A204.1 (cell line): Measurements from ENCODE around the gene RBFOX1.
"Not testable (repeated sequence)": the region's sequence is repeated elsewhere in the genome, so short reads cannot be mapped to it uniquely, and the experiment has no call there.

ENCODE experiments used
- FAIRE-seq: peaks from 2 replicates; lab custom pipeline; 2012; peaks lifted over from hg19 to GRCh38; lab: Jason Lieb, UNC

RBFOX1 gene

DNA sequence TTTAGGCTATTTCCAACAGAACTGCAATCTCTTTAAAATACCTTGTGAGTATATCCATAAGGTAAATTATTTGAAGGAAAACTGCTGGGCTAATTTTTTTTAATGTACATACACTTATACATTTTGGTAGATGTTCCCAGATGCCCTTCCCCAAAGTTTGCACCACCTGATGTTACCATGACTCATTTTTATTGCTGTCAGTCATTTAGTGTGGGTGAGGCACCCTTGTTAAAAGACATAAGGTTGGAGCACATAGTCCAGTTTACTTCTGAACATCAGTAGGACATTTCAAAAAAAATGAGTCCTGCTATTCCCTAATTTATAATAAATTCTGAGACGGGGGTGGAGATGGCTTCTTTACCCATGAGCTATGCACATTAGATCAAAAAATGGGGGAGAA is 138.6 kb downstream of the RBFOX1 start:
- no peak for FAIRE-seq

- no peak for FAIRE-seq
These were observed 149.4 kb downstream of the RBFOX1 start for GRCh38 chr16:7482032-7482431.

- FAIRE-seq: no peak
These were observed 150.1 kb downstream of the RBFOX1 start for GRCh38 chr16:7482596-7483290.

DNA sequence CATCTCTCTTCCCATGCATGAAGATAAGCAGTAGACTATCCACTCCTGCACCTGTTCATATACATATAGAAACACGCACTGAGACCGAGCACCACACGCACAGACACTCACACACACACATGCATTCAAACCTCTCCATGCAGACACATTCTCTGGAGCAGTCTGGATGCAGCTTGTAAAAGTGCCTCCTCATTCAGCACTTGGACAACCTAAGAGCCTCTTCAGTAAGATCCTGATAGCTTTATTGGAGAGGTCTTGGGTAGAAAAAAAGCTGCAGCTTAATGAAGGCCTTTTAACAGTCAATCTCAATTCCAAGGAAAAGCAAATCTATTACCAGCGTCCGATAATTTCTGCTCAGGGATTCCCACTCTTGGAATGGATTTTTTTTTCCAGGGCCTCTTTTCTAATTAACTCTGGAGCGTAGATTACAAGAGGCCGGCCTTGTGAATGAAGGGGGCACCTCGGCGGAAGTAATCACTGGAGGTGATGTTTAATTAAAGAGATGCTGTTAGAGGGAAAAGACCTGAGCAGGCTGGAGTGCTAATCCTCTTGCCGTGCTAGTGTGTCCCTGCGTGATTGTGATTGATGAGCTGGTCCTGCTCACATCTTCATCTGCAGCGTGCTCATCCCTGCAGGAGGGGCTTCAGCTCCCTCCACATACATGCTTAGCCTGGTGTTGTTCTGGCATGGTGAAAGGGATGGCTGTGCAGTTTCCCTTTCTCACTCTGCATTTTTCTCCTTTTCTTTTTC is 155.1 kb downstream of the RBFOX1 start:
- FAIRE-seq: no peak

DNA sequence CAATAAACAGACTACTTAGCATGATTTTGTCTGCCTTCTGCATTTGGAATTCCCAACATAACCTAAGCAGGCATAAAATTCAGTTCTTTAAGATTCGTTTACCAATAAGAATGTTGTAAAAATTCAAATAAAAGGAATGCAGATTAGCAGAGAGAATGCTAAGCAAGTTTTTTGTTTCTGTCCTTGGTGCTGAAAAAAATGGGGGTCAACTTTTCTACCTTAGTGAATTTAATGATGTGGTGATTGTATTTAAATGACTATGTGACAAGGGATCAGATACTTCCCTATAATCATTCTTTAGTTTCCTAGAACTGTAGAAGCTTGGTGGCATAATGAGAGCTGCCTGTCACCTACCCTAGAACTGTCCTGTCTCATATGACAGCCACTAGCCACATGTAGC is 159.5 kb downstream of the RBFOX1 start:
- no peak for FAIRE-seq

- FAIRE-seq: no peak
These were observed 160.5 kb downstream of the RBFOX1 start for GRCh38 chr16:7493133-7493532.

GRCh38 chr16:7497691-7498090 is 165.0 kb downstream of the RBFOX1 start:
- FAIRE-seq: no peak

DNA sequence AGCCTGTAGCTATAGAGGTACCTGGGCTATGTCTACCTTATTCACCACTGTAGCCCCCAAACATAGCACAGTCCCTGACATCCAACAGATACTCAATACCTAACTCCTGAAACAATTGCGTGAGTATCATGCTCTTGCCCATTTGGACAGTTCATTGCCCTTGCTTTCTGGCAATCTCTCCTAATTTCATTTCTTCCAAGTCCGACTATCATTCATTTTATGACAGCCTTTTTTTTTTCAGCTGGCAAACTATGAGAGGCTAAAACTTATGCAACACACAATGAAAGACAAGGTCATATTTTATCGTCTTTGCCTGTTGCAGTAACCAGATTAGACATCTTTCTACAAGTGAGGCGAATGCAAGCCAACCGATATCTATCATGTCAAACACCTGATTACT is 169.2 kb downstream of the RBFOX1 start:
- no peak for FAIRE-seq

- FAIRE-seq: not testable (repeated sequence)
These were observed 170.0 kb downstream of the RBFOX1 start for GRCh38 chr16:7502591-7503157.

GRCh38 chr16:7503666-7504065 is 171.0 kb downstream of the RBFOX1 start:
- FAIRE-seq: no peak

GRCh38 chr16:7504844-7505243 is 172.2 kb downstream of the RBFOX1 start:
- no peak for FAIRE-seq

- FAIRE-seq: no peak
These were observed 172.8 kb downstream of the RBFOX1 start for GRCh38 chr16:7505495-7505894.

GRCh38 chr16:7506363-7506762 is 173.7 kb downstream of the RBFOX1 start:
- no peak for FAIRE-seq

- no peak for FAIRE-seq
These were observed 176.0 kb downstream of the RBFOX1 start for GRCh38 chr16:7508656-7509055.

DNA sequence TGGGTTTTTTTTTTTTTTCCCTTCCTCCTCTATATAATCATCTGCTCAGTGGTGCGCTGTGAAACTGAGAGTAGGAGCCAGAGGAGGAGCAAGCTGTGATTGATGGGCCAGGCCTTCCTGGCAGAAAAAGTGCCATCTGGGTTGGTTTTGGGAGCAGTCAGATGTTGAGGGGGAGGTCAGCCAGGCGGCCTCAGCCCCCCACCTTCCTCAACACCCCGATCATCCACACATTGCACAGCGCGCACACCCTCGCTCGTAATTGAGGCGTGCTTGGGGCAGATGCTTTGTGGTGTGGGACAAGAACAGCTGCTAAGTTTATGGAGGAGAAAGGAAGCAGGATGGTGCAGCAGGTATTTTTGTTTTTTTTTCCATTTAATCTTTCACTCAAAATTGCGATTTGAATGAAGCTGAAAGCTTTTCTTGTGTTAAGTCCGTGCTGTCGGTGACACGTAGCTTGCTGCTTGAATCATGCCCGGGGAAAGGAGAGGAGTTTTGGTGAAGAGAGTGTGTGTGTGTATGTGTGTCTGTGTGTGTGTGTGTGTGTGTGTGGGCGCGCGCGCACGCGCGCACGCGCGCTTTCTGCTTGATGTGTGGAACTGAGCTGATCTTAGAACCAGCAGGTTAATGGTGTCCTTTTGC is 177.4 kb downstream of the RBFOX1 start:
- no peak for FAIRE-seq

DNA sequence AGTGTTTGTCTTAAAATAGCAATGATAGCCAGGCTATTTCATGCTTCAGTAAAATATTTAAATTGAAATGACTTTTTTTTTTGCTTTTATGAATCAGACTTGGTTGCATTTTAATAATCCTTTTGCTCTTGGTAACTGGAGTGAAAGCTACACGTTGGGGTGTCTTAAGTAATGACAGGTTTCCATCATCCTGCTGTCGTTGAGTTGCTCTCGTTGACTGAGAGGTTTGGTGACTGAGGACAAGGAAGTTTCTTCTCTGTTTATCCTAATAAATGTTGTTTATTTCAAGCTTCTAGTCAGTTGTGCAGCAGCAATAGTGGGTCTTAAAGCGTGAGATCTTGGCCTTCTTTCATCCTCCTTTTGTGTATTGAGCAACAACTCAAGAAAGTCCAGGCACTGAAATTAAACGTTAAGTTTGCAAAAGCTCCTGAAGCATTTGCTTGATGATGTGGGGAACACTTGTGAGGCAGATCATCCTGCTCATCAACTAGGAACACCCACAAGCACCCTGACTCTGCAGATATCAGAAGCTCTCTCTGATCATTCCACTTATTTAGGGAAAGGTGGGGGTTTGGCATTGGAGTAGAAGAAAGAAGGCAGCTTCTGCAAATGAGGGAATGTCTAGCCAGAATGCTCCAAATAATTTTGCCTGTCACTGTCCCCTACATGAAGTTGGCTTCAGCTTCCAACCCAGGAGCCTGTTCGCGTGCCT is 179.1 kb downstream of the RBFOX1 start:
- FAIRE-seq: no peak

DNA sequence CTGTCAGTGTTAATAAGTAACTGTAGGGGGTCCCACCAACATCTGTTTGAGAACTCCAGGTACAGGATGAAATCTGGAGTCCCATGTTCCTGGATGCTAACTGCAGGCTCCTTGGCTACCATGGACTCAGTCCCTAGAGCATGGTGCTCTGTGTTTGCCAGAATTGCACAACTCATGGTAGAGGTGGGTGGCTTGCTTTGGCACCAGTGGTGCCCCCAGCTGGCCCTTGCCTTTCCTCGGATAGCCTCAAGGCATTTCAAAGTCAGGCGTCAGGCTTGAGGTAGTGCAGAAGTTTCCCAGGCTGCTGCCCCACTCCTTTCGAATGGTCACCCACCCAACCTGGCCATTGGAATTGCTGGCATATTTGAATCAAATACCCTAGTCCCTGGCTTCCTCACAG is 179.9 kb downstream of the RBFOX1 start:
- no peak for FAIRE-seq

DNA sequence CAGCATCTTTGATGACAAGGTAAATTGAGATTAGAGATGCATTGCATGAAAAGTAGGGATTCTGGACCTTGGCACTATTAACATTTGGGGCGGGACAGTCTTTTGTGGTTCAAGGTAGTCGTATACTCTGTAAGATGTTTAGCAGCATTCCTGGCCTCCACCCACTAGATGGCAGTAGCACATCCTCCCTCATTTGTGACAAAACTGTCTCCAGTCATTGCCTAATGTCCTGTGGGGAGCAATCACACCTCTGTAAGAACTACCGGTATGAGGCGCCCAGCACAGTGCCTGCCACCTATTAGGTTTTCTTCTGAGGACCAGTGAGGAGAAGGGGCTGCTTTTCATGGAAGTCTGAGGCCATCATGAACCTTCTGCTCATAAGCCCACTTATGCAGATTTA is 180.8 kb downstream of the RBFOX1 start:
- FAIRE-seq: no peak

- no peak for FAIRE-seq
These were observed 182.9 kb downstream of the RBFOX1 start for GRCh38 chr16:7515543-7515942.

DNA sequence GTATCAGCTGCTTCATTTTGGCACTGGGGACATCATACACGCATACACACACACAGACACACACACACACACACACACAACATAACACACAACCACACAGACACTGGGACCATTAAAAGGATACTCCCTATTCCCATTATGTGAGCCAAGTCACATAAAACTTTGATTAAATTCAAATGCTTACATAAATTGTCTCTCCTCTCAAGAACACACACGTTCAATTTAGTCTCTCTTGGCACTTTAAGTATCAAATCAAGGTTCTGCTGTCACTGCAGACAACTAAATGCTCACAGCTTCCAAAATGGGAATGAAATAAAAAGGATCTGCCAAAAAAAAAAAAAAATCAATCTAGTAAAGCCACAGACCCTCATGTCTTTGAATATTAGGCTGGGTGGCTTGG is 184.9 kb downstream of the RBFOX1 start:
- no peak for FAIRE-seq

- FAIRE-seq: no peak
These were observed 185.5 kb downstream of the RBFOX1 start for GRCh38 chr16:7518158-7518557.

DNA sequence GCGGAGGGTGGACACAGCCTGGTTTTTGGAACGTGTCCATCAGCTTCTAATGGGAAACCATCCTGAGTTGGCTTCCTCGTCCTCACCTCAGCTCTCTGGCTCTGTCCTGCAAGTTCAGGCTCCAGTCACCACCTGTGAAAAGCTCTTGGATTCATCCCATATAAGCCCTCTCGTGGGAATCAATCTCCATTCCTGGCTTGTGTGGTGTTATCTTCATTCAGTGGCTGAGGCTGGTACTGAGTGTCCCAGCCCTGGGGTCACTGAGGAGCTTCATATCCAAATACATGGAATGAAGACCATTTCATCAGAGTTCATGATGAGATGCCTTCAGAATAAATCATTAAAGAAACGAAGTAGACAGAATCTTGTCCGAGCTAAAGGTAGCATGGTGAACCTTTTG is 189.2 kb downstream of the RBFOX1 start:
- no peak for FAIRE-seq

GRCh38 chr16:7524419-7524818 is 191.8 kb downstream of the RBFOX1 start:
- FAIRE-seq: no peak
